ENCODE data around the gene CERS1. TPM values are rescaled to one million over a fixed set of nuclear protein-coding genes. Genes with fewer than 3 reads are reported as not detected.
"Not testable (repeated sequence)": the region's sequence is repeated elsewhere in the genome, so short reads cannot be mapped to it uniquely, and the experiment has no call there.

Gene CERS1
- total RNA-seq, 1 donor from 2014 or later, result 1.4 TPM

GRCh38 chr19:18921593-18921992 is 25.6 kb upstream of the CERS1 start:
- Histone ChIP-seq H3K4me1 (peaks cover 44% of the 10 kb centered on the region), H3K27me3 (ENCODE audit: low read depth) (no peaks in the 10 kb centered on the region), H3K27ac (replicated peaks) (no peak overlapping the region), H3K4me3 (no peak overlapping the region), H3K36me3 (peaks cover 55% of the 10 kb centered on the region), H3K9me3 (replicated peaks) (no peaks in the 10 kb centered on the region)
- intact Hi-C loops (cut with micrococcal nuclease), result no loop called here
- DNase-seq, result no peak
- no peak for TF ChIP-seq CTCF (IDR thresholded peaks at IDR 0.05; ENCODE audit: borderline replicate concordance)

GRCh38 chr19:18920400-18920799 is 24.4 kb upstream of the CERS1 start:
- peaks cover 45% of the 10 kb centered on the region for H3K36me3 ChIP-seq
- no peaks in the 10 kb centered on the region for H3K27me3 ChIP-seq (ENCODE audit: low read depth)

GRCh38 chr19:18919900-18920214 is 23.9 kb upstream of the CERS1 start:
- H3K4me1 ChIP-seq, result peaks cover 51% of the 10 kb centered on the region
- DNase-seq, result no peak
- no peak for TF ChIP-seq CTCF (IDR thresholded peaks at IDR 0.05; ENCODE audit: borderline replicate concordance)
- H3K4me3 ChIP-seq, result peak overlapping the region; percentile 94
- intact Hi-C loops (cut with micrococcal nuclease), result no loop called here
- H3K27me3 ChIP-seq (ENCODE audit: low read depth), result no peaks in the 10 kb centered on the region
- no peaks in the 10 kb centered on the region for H3K9me3 ChIP-seq (replicated peaks)
- H3K36me3 ChIP-seq, result peaks cover 45% of the 10 kb centered on the region
- H3K27ac ChIP-seq (replicated peaks), result peak overlapping the region; percentile 82

More at GRCh38 chr19:18920400-18920799, 24.4 kb upstream of the CERS1 start:
- peak overlapping the region; percentile 94 for H3K4me3 ChIP-seq
- no peak for TF ChIP-seq CTCF (IDR thresholded peaks at IDR 0.05; ENCODE audit: borderline replicate concordance)
- no peaks in the 10 kb centered on the region for H3K9me3 ChIP-seq (replicated peaks)
- no peak overlapping the region for H3K27ac ChIP-seq (replicated peaks)
- no peak for DNase-seq
- intact Hi-C loops (cut with micrococcal nuclease), result no loop called here
- peaks cover 50% of the 10 kb centered on the region for H3K4me1 ChIP-seq

GRCh38 chr19:18919086-18919899 is 23.3 kb upstream of the CERS1 start, which contains the start of the genes COPE and DDX49:
TSS of gene COPE (minus strand) at chr19:18919387. CDS start at chr19:18919348, 39 bp downstream.
TSS of gene DDX49 (plus strand) at chr19:18919715. CDS start at chr19:18919742, 27 bp downstream.
- no peaks in the 10 kb centered on the region for H3K9me3 ChIP-seq (replicated peaks)
- TF ChIP-seq CTCF (IDR thresholded peaks at IDR 0.05; ENCODE audit: borderline replicate concordance), result no peak
- H3K36me3 ChIP-seq, result peaks cover 43% of the 10 kb centered on the region
- H3K27ac ChIP-seq (replicated peaks), result peak within 1 kb of the TSS; percentile 96
- H3K4me1 ChIP-seq, result peaks cover 51% of the 10 kb centered on the region
- H3K27me3 ChIP-seq (ENCODE audit: low read depth), result no peaks in the 10 kb centered on the region
- intact Hi-C loops (cut with micrococcal nuclease), result no loop called here
- peak; percentile 98 for DNase-seq
- H3K4me3 ChIP-seq, result peak within 1 kb of the TSS; percentile 94

- H3K9me3 ChIP-seq (replicated peaks); H3K27me3 ChIP-seq (ENCODE audit: low read depth); H3K27ac ChIP-seq (replicated peaks); DNase-seq; intact Hi-C loops (cut with micrococcal nuclease): not testable (repeated sequence)
- Histone ChIP-seq H3K4me1 (peaks cover 56% of the 10 kb centered on the region), H3K36me3 (peaks cover 36% of the 10 kb centered on the region), H3K4me3 (peak overlapping the region; percentile 94)
Measured at GRCh38 chr19:18917593-18917992, 21.6 kb upstream of the CERS1 start.

- Histone ChIP-seq H3K27ac (replicated peaks) (no peak overlapping the region), H3K4me3 (no peak overlapping the region), H3K27me3 (ENCODE audit: low read depth) (no peaks in the 10 kb centered on the region), H3K9me3 (replicated peaks) (no peaks in the 10 kb centered on the region), H3K36me3 (peaks cover 32% of the 10 kb centered on the region), H3K4me1 (peaks cover 49% of the 10 kb centered on the region)
- TF ChIP-seq CTCF (IDR thresholded peaks at IDR 0.05; ENCODE audit: borderline replicate concordance), result peak; percentile 39
- DNase-seq, result no peak
- intact Hi-C loops (cut with micrococcal nuclease), result no loop called here
Measured at GRCh38 chr19:18915639-18916038, 19.7 kb upstream of the CERS1 start.
